PC-9 (cell line): ENCODE data around the gene FAM163B. TPM values are rescaled to one million over a fixed set of nuclear protein-coding genes. Genes with fewer than 3 reads are reported as not detected.

Experiments used
- BruUV-seq: library from RNA; stranded (reverse); fragments of 400-500 nt; replicated peaks from 2 replicates; lab custom pipeline; 2021; lab: Mats Ljungman, UMichigan
- CTCF ChIA-PET: fragments of 300-600 bp; sonication (Branson Sonifier 250); formaldehyde crosslinking; loops from one replicate; lab custom pipeline; 2022; ENCODE audit warnings: antibody characterized with exemption; lab: Charles Lee
- POLR2A ChIA-PET: fragments of 300-600 bp; sonication (Branson Sonifier 250); formaldehyde crosslinking; loops from one replicate; lab custom pipeline; 2022; ENCODE audit warnings: antibody characterized with exemption; ENCODE audit not compliant: unreplicated experiment; lab: Charles Lee
- DNase-seq, 2 experiments: peaks; one replicate each; pipeline versions ENCODE4 v3.0.0 to v3.0.0-alpha.2; 2015 to 2022; ENCODE audit warnings: mixed read lengths in 1 of 2
- H2AFZ ChIP-seq: fragments of 200-600 bp; sonication (generic); 2 replicates; pipeline ENCODE4 v1.8.1; 2017; ENCODE audit warnings: antibody characterized with exemption
- H3F3A ChIP-seq: fragments of 200-600 bp; sonication (generic); 2 replicates; pipeline ENCODE4 v1.8.1; 2017; ENCODE audit warnings: antibody characterized with exemption, mild to moderate bottlenecking, low read depth; ENCODE audit not compliant: insufficient read depth
- H3K27ac ChIP-seq: fragments of 200-600 bp; sonication (generic); 2 replicates; pipeline ENCODE4 v1.6.1; 2016; ENCODE audit warnings: mixed run types
- H3K27me3 ChIP-seq: fragments of 200-600 bp; sonication (generic); 2 replicates; pipeline ENCODE4 v1.6.1; 2016; ENCODE audit warnings: low read depth, mixed run types; ENCODE audit not compliant: insufficient read depth
- H3K36me3 ChIP-seq: fragments of 200-600 bp; sonication (generic); 2 replicates; pipeline ENCODE4 v1.6.1; 2016; ENCODE audit warnings: low read depth, mixed run types
- H3K4me1 ChIP-seq: fragments of 200-600 bp; sonication (generic); replicated peaks from 2 replicates; pipeline ENCODE4 v1.6.1; 2016; ENCODE audit warnings: mixed run types; ENCODE audit not compliant: insufficient read depth
- H3K4me2 ChIP-seq: fragments of 200-600 bp; sonication (generic); 2 replicates; pipeline ENCODE4 v1.6.1; 2017; ENCODE audit warnings: mixed run types
- H3K4me3 ChIP-seq: fragments of 200-600 bp; sonication (generic); 2 replicates; pipeline ENCODE4 v1.6.1; 2016; ENCODE audit warnings: mixed run types
- H3K79me2 ChIP-seq: fragments of 200-600 bp; sonication (generic); 2 replicates; pipeline ENCODE4 v1.6.1; 2017; ENCODE audit warnings: low read depth, mixed run types
- H3K9me2 ChIP-seq: fragments of 200-600 bp; sonication (generic); 2 replicates; pipeline ENCODE4 v1.8.1; 2017; ENCODE audit warnings: mild to moderate bottlenecking; ENCODE audit not compliant: insufficient read depth
- H3K9me3 ChIP-seq: fragments of 200-600 bp; sonication (generic); 2 replicates; pipeline ENCODE4 v1.8.1; 2016; ENCODE audit warnings: low read depth; ENCODE audit not compliant: insufficient read depth
- H4K20me1 ChIP-seq: fragments of 200-600 bp; sonication (generic); 2 replicates; pipeline ENCODE4 v1.8.1; 2017; ENCODE audit not compliant: insufficient read depth
- EZH2 ChIP-seq: fragments of 200-600 bp; sonication (generic); IDR thresholded peaks from 2 replicates; pipeline ENCODE4 v1.8.0; 2017; ENCODE audit warnings: antibody characterized with exemption, low read depth
- intact Hi-C: fragments of 100-400 bp; cut with micrococcal nuclease; formaldehyde crosslinking; loops from one replicate; pipeline ENCODE4 v1.10.0; 2022; ENCODE audit not compliant: unreplicated experiment
- total RNA-seq: library from RNA; stranded (reverse); gene quantifications from 2 replicates; pipeline ENCODE4 v1.2.3, GENCODE V29; 2021
- TF ChIP-seq, protein P1 (sequence below): fragments of 200-600 bp; sonication (generic); conservative IDR thresholded peaks from 2 replicates; pipeline ENCODE4 v1.6.1; 2017; ENCODE audit warnings: mixed run types, antibody characterized with exemption, mild to moderate bottlenecking, moderate library complexity

The FAM163B gene
- total RNA-seq, 1 experiment from 2014 or later = not detected

DNA sequence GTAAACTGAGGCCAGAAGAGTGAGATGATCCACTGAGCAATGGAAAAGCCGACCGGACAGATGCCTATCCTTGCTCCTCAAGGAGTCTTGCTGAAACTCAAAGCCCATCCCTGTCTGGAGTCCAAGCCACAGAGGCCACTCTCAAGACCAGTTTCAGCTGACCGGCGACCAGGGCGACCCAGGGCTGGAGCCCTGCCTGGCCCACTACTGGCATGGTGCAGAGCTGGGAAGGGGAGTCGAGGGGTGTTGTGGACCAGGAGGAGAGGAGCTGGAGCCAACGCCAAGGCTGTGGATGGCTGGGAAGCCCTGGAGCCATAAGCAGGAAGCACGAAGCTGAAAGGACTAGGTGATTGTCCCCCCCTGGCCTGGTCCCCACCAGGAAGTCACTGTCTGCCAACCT is 22.1 kb downstream of the FAM163B start:
- no TSS peak for BruUV-seq
- H3K4me3 ChIP-seq = no peak overlapping the region
- TF ChIP-seq, protein P1, sequence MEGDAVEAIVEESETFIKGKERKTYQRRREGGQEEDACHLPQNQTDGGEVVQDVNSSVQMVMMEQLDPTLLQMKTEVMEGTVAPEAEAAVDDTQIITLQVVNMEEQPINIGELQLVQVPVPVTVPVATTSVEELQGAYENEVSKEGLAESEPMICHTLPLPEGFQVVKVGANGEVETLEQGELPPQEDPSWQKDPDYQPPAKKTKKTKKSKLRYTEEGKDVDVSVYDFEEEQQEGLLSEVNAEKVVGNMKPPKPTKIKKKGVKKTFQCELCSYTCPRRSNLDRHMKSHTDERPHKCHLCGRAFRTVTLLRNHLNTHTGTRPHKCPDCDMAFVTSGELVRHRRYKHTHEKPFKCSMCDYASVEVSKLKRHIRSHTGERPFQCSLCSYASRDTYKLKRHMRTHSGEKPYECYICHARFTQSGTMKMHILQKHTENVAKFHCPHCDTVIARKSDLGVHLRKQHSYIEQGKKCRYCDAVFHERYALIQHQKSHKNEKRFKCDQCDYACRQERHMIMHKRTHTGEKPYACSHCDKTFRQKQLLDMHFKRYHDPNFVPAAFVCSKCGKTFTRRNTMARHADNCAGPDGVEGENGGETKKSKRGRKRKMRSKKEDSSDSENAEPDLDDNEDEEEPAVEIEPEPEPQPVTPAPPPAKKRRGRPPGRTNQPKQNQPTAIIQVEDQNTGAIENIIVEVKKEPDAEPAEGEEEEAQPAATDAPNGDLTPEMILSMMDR = no peak
- no peak overlapping the region for H3K27ac ChIP-seq
- ChIA-PET POLR2A (no interaction called here), CTCF (no interaction called here)
- intact Hi-C loops = no loop called here
- no peaks in the 10 kb centered on the region for H3K36me3 ChIP-seq
- H3K4me2 ChIP-seq = no peak overlapping the region
- H4K20me1 ChIP-seq = no peaks in the 10 kb centered on the region
- peaks cover 65% of the 10 kb centered on the region for H3K27me3 ChIP-seq
- no peaks in the 10 kb centered on the region for H3K4me1 ChIP-seq
- no peaks in the 10 kb centered on the region for H3K9me2 ChIP-seq
- H3K9me3 ChIP-seq = no peaks in the 10 kb centered on the region
- no peaks in the 10 kb centered on the region for H3K79me2 ChIP-seq
- H3F3A ChIP-seq = no peaks in the 10 kb centered on the region
- H2AFZ ChIP-seq = no peak overlapping the region
- DNase-seq = no peak

DNA sequence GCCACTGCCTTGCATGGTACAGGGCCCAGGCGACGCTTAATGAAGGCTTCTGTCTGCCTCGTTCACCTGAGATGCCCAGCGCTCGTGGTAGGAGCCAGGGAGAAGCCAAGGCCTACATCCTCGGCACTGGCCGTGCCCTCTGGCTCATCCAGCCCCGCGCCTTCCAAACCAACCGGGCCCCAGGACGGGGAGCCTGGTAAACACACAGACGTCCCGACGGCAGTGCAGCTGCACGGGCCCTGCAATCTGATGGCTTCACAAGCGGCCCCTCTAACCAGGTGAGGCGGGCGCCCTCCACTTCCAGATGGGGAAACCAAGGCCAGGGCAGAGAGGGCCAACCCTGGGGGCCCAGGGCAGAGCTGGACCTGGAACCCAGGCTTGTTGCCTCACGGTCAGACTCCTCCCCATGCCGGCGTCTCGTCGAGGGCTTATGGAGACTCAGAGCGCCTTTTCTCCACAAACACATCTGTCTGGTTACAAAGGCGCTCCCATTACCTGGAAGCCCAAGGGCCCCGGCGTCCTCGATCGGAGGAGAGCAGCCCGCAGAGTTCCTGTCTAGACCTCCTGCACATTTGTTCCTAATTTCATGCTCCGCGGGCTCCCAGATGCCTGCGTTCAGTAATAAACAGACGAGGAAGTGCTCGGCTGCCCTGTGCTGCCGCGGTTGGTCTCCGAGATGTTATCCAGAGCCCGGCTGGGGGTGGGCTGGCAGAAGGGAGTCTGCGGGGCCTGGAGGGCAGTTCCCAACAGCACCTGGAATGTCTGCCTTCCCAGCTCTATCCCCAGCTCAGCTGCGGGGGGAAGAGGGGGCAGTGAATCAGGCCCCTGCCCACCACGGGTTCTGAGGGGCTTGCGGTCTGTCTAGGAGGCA is 23.5 kb downstream of the FAM163B start:
- no TSS peak for BruUV-seq
- Histone ChIP-seq H3K27me3 (peaks cover 74% of the 10 kb centered on the region), H3K27ac (no peak overlapping the region), H3K4me3 (no peak overlapping the region), H3K9me3 (no peaks in the 10 kb centered on the region), H2AFZ (no peak overlapping the region), H3K36me3 (no peaks in the 10 kb centered on the region), H4K20me1 (no peaks in the 10 kb centered on the region), H3K9me2 (no peaks in the 10 kb centered on the region), H3K4me1 (no peaks in the 10 kb centered on the region), H3K79me2 (no peaks in the 10 kb centered on the region), H3K4me2 (no peak overlapping the region), H3F3A (no peaks in the 10 kb centered on the region)
- TF ChIP-seq, protein P1 = no peak
- TF ChIP-seq EZH2 = no peak
- POLR2A ChIA-PET = no interaction called here
- intact Hi-C loops = no loop called here
- CTCF ChIA-PET = no interaction called here
- DNase-seq = no peak

DNA sequence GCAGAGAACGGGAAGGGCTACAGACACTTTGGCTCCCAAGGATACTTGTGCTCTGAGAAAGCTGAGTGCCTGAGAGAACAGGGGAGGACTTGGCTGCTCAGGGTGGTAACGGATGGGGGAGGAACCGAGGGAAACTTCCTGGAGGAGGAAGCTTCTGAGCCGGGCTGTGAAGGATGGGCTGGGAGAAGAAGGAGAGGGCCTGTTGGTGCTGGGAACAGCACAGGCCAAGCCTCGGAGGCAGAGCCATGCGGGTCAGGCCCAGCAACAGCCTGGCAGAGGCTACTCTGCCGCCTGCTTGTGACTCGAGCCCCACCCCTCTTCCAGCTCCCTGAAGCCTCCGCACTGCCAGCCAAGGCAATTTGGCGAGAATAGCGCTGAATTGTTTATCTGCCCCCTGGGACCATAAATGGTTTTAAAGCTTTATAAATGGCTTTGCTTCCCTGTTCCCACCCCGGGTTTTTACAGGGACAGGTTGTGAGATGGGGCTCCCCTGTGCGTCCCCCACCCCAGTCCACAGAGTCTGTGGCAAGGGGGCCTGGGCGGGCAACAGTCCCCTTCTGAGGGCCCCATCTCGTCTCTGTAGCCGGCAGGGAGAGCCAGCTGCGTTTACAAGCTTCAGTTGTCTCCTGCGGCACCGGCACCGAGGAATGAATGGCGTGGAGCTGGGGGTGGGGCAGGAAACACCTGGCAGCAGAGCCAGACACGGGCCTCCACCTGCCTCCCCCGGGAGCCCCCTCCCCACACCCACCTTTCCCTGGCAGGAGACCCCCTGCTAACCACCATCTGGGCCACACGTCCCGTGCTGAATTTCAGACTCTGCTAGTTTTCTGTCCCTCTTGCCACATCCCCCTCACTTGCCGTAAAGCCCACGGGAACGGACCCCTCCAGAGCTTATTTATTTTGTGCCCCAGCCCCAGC is 24.4 kb downstream of the FAM163B start:
- no peaks in the 10 kb centered on the region for H3K36me3 ChIP-seq
- no peak overlapping the region for H3K4me2 ChIP-seq
- H3K79me2 ChIP-seq = no peaks in the 10 kb centered on the region
- no peak overlapping the region for H3K27ac ChIP-seq
- H3K4me1 ChIP-seq = no peaks in the 10 kb centered on the region
- intact Hi-C loops = no loop called here
- H2AFZ ChIP-seq = no peak overlapping the region
- no peak for DNase-seq
- H3K9me3 ChIP-seq = no peaks in the 10 kb centered on the region
- no peaks in the 10 kb centered on the region for H3K9me2 ChIP-seq
- ChIA-PET CTCF (no interaction called here), POLR2A (interaction anchor here (0.6 kb wide), 1 partner anchor 1061 kb away, joined by 5 read pairs; no protein-coding TSS in a partner anchor)
- no peaks in the 10 kb centered on the region for H3F3A ChIP-seq
- no peaks in the 10 kb centered on the region for H4K20me1 ChIP-seq
- peaks cover 77% of the 10 kb centered on the region for H3K27me3 ChIP-seq
- TF ChIP-seq EZH2 = no peak
- TF ChIP-seq, protein P1 = no peak
- BruUV-seq = no TSS peak
- H3K4me3 ChIP-seq = no peak overlapping the region
